PC-3 (cell line): Measurements from ENCODE around the gene OLIG2. TPM values are rescaled to one million over a fixed set of nuclear protein-coding genes. Genes with fewer than 3 reads are reported as not detected.

ENCODE experiments used
- ATAC-seq: fragments of 200-7000 bp; cut with Tn5 transposase; 2 replicates; pipeline ENCODE4 v1.9.1; 2020; ENCODE audit warnings: mild to moderate bottlenecking, moderate library complexity
- BruUV-seq: library from RNA; stranded (reverse); fragments of 400-500 nt; replicated peaks from 2 replicates; lab custom pipeline; 2021; lab: Mats Ljungman, UMichigan
- CTCF ChIA-PET: fragments of 300-600 bp; sonication (Branson Sonifier 250); formaldehyde crosslinking; loops from one replicate; lab custom pipeline; 2022; ENCODE audit warnings: antibody characterized with exemption; lab: Charles Lee
- POLR2A ChIA-PET: fragments of 300-600 bp; sonication (Branson Sonifier 250); formaldehyde crosslinking; loops from one replicate; lab custom pipeline; 2022; ENCODE audit warnings: antibody characterized with exemption; ENCODE audit not compliant: unreplicated experiment; lab: Charles Lee
- DNase-seq: peaks from one replicate; pipeline ENCODE4 v3.0.0-alpha.2; 2015
- H2AFZ ChIP-seq: fragments of 300-600 bp; sonication (generic); 2 replicates; pipeline ENCODE4 v1.6.0; 2016; ENCODE audit warnings: antibody characterized with exemption, low read length
- H3F3A ChIP-seq: fragments of 300-600 bp; sonication (generic); one replicate; pipeline ENCODE4 v1.6.0; 2017; ENCODE audit warnings: antibody characterized with exemption, low read length, control low read depth, mild to moderate bottlenecking; ENCODE audit not compliant: unreplicated experiment
- H3K27ac ChIP-seq: fragments of 300-600 bp; sonication (generic); 2 replicates; pipeline ENCODE4 v1.5.1; 2016; ENCODE audit warnings: mild to moderate bottlenecking, low read length
- H3K27me3 ChIP-seq: fragments of 300-600 bp; sonication (generic); 2 replicates; pipeline ENCODE4 v1.6.1; 2016; ENCODE audit warnings: low read length, mixed read lengths
- H3K36me3 ChIP-seq: fragments of 300-600 bp; sonication (generic); 2 replicates; pipeline ENCODE4 v1.6.1; 2016; ENCODE audit warnings: low read depth, mixed run types, low read length, mixed read lengths
- H3K4me1 ChIP-seq: fragments of 300-600 bp; sonication (generic); 2 replicates; pipeline ENCODE4 v1.5.1; 2016; ENCODE audit warnings: low read length; ENCODE audit not compliant: insufficient read depth
- H3K4me2 ChIP-seq: fragments of 300-600 bp; sonication (generic); 2 replicates; pipeline ENCODE4 v1.6.0; 2016; ENCODE audit warnings: low read length
- H3K4me3 ChIP-seq: fragments of 300-600 bp; sonication (generic); 2 replicates; pipeline ENCODE4 v1.5.1; 2016; ENCODE audit warnings: mild to moderate bottlenecking, low read length, mixed read lengths
- H3K79me2 ChIP-seq: fragments of 300-600 bp; sonication (generic); 2 replicates; pipeline ENCODE4 v1.6.1; 2017; ENCODE audit warnings: low read length, mixed read lengths
- H3K9ac ChIP-seq: fragments of 300-600 bp; sonication (generic); 2 replicates; pipeline ENCODE4 v1.6.0; 2016; ENCODE audit warnings: mild to moderate bottlenecking, low read length
- H3K9me2 ChIP-seq: fragments of 300-600 bp; sonication (generic); replicated peaks from 2 replicates; pipeline ENCODE4 v1.6.1; 2016; ENCODE audit warnings: mixed run types, low read length, mixed read lengths
- H3K9me3 ChIP-seq: fragments of 300-600 bp; sonication (generic); 2 replicates; pipeline ENCODE4 v1.6.1; 2016; ENCODE audit warnings: low read length, mixed read lengths
- H4K20me1 ChIP-seq: fragments of 300-600 bp; sonication (generic); 2 replicates; pipeline ENCODE4 v1.6.1; 2016; ENCODE audit warnings: low read length, mixed read lengths
- EZH2 ChIP-seq: fragments of 300-600 bp; sonication (generic); IDR thresholded peaks from one replicate; pipeline ENCODE4 v1.6.1; 2017; ENCODE audit warnings: antibody characterized with exemption, mild to moderate bottlenecking, low read length; ENCODE audit not compliant: unreplicated experiment
- EZH2phosphoT487 ChIP-seq: fragments of 300-600 bp; sonication (generic); IDR thresholded peaks from 2 replicates; pipeline ENCODE4 v1.6.1; 2018; ENCODE audit warnings: mild to moderate bottlenecking, antibody characterized with exemption, low read length, borderline replicate concordance
- intact Hi-C: fragments of 100-400 bp; cut with micrococcal nuclease; formaldehyde crosslinking; loops from 2 replicates; pipeline ENCODE4 v1.9.0; 2023
- total RNA-seq: library from RNA; depleted of rRNA; stranded (reverse); fragments of >200 nt; gene quantifications from 2 replicates; pipeline ENCODE4 v1.2.3, GENCODE V29; 2014
- TF ChIP-seq, protein P1 (sequence below): fragments of 300-600 bp; sonication (generic); conservative IDR thresholded peaks from 2 replicates; pipeline ENCODE4 v1.5.1; 2017; ENCODE audit warnings: antibody characterized with exemption, low read depth, mild to moderate bottlenecking, low read length

The OLIG2 gene
- total RNA-seq, 1 experiment from 2014 or later: not detected

DNA sequence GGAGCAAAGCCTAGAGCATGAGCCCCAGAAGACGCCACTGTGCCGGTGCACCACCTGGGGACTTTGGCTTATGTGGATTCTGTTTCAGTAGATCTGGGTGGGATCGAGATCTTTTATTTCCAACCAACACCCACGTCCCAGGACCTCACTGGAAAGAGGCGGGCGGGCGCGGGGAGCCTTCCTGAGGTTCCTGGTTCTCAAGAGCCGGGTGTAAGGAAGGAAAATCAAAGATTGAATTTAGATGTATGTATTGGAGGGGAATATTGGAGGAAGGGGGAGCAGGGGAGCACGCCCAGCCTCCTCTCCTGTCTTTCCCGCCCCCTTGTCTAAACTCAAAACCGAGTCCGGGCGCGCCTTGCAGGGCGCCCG is 6.2 kb upstream of the OLIG2 start:
- H3K27ac ChIP-seq: no peak overlapping the region
- no peaks in the 10 kb centered on the region for H3F3A ChIP-seq
- no peak overlapping the region for H2AFZ ChIP-seq
- no peaks in the 10 kb centered on the region for H3K4me1 ChIP-seq
- TF ChIP-seq EZH2phosphoT487: no peak
- TF ChIP-seq, protein P1, sequence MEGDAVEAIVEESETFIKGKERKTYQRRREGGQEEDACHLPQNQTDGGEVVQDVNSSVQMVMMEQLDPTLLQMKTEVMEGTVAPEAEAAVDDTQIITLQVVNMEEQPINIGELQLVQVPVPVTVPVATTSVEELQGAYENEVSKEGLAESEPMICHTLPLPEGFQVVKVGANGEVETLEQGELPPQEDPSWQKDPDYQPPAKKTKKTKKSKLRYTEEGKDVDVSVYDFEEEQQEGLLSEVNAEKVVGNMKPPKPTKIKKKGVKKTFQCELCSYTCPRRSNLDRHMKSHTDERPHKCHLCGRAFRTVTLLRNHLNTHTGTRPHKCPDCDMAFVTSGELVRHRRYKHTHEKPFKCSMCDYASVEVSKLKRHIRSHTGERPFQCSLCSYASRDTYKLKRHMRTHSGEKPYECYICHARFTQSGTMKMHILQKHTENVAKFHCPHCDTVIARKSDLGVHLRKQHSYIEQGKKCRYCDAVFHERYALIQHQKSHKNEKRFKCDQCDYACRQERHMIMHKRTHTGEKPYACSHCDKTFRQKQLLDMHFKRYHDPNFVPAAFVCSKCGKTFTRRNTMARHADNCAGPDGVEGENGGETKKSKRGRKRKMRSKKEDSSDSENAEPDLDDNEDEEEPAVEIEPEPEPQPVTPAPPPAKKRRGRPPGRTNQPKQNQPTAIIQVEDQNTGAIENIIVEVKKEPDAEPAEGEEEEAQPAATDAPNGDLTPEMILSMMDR: no peak
- TF ChIP-seq EZH2: no peak
- no peaks in the 10 kb centered on the region for H3K36me3 ChIP-seq
- no TSS peak for BruUV-seq
- ChIA-PET CTCF (no interaction called here), POLR2A (no interaction called here)
- DNase-seq (no peak), ATAC-seq (no peak)
- H3K4me2 ChIP-seq: no peak overlapping the region
- no peak overlapping the region for H3K4me3 ChIP-seq
- no peak overlapping the region for H3K9ac ChIP-seq
- no peaks in the 10 kb centered on the region for H4K20me1 ChIP-seq
- H3K9me3 ChIP-seq: no peaks in the 10 kb centered on the region
- intact Hi-C loops: no loop called here
- H3K9me2 ChIP-seq: no peaks in the 10 kb centered on the region
- no peaks in the 10 kb centered on the region for H3K79me2 ChIP-seq
- peaks cover 63% of the 10 kb centered on the region for H3K27me3 ChIP-seq

DNA sequence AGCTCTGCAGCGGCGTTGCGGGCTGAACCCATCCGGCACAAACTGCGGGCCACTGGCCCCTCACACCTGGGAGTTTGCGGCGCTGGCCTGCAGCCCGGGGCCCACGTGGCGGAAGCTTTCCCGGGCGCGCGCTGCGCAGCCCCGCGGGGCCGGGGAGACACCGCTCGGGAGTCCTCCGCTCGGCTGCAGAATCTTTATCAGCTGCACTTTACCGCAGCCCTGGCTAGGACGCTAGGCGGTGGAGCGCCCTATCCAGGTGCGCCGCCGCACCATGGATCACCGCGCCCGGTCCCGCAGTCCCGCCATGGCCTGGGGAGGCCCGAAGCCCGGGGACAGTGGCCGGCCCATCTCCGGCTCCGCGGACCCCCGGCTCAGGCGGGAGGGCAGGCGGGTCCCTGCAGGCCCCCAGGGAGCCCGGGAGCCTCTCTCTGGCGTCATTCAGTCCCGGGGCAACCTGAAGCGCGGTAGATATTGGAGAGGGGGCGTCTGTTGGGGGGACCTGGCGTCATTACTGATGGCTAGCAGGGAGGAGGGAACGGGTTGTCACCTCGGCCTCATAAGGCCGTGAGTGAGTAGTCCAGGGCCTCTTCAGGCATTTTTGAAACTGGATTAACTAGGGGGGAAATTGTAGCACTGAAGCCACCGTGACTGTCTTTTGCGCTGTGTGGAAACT is 5.7 kb upstream of the OLIG2 start:
- Histone ChIP-seq H2AFZ (no peak overlapping the region), H3K36me3 (no peaks in the 10 kb centered on the region), H4K20me1 (no peaks in the 10 kb centered on the region), H3K9me3 (no peaks in the 10 kb centered on the region), H3K4me2 (no peak overlapping the region), H3K9ac (no peak overlapping the region), H3F3A (no peaks in the 10 kb centered on the region), H3K27me3 (peaks cover 64% of the 10 kb centered on the region), H3K4me1 (no peaks in the 10 kb centered on the region), H3K9me2 (no peaks in the 10 kb centered on the region), H3K27ac (no peak overlapping the region), H3K4me3 (no peak overlapping the region), H3K79me2 (no peaks in the 10 kb centered on the region)
- TF ChIP-seq, protein P1: no peak
- TF ChIP-seq EZH2 (no peak), EZH2phosphoT487 (no peak)
- intact Hi-C loops: no loop called here
- no TSS peak for BruUV-seq
- ChIA-PET CTCF (no interaction called here), POLR2A (no interaction called here)
- no peak for DNase-seq
- ATAC-seq: no peak

DNA sequence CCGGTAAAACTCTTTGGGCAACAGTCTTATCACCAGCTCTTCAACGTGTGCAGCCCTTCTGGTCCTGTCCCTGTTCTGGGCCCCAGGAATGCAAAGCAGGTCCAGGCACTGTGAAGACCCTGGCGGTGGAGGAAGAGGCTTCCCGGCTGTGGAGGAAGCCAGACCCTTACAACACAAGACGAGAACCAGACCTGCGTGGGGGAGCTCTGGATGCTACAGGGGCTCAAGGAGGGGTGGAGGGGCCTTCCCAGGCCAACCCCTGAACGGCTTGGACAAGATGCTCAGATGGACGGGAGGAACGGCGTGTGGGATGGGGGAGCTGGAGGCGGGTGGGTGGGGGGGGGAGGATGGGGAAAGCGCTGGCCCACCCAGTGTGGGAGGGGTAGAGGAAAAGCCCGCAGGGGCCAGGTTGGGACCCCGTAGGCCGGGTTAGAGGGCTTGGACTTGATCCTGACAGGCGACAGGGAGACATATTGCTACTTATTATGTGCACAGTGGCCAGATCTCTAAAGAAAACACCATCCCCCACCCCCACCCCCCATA is 5.1 kb upstream of the OLIG2 start:
- Histone ChIP-seq H2AFZ (no peak overlapping the region), H3K9me2 (no peaks in the 10 kb centered on the region), H4K20me1 (no peaks in the 10 kb centered on the region), H3K9ac (no peak overlapping the region), H3K4me3 (no peak overlapping the region), H3K4me1 (no peaks in the 10 kb centered on the region), H3K4me2 (no peak overlapping the region), H3K79me2 (no peaks in the 10 kb centered on the region), H3K9me3 (no peaks in the 10 kb centered on the region), H3K27ac (no peak overlapping the region), H3K27me3 (peaks cover 66% of the 10 kb centered on the region), H3K36me3 (no peaks in the 10 kb centered on the region), H3F3A (no peaks in the 10 kb centered on the region)
- TF ChIP-seq EZH2phosphoT487: no peak
- TF ChIP-seq, protein P1: no peak
- no peak for TF ChIP-seq EZH2
- BruUV-seq: no TSS peak
- ChIA-PET POLR2A (no interaction called here), CTCF (no interaction called here)
- DNase-seq: no peak
- intact Hi-C loops: no loop called here
- ATAC-seq: no peak
